Transverse colon (tissue), 3 donors: ENCODE measurements around the gene CCN5.

Experiments
- CTCF ChIP-seq, 5 experiments: fragments of 200-600 bp in 3 of 5; fragments of 450-650 bp in 2 of 5; sonication (generic) in 3 of 5; IDR thresholded peaks; 1 replicate in 2 of 5; 2 replicates in 3 of 5; pipeline ENCODE4 v1.5.1; 2016 to 2017; ENCODE audit warnings: antibody characterized with exemption in 5 of 5, inconsistent platforms in 3 of 5, mild to moderate bottlenecking in 2 of 5, moderate library complexity in 1 of 5
- POLR2A ChIP-seq: fragments of 450-650 bp; IDR thresholded peaks from one replicate; pipeline ENCODE4 v1.6.1; 2016; ENCODE audit warnings: antibody characterized with exemption, mild to moderate bottlenecking, moderate library complexity

DNA sequence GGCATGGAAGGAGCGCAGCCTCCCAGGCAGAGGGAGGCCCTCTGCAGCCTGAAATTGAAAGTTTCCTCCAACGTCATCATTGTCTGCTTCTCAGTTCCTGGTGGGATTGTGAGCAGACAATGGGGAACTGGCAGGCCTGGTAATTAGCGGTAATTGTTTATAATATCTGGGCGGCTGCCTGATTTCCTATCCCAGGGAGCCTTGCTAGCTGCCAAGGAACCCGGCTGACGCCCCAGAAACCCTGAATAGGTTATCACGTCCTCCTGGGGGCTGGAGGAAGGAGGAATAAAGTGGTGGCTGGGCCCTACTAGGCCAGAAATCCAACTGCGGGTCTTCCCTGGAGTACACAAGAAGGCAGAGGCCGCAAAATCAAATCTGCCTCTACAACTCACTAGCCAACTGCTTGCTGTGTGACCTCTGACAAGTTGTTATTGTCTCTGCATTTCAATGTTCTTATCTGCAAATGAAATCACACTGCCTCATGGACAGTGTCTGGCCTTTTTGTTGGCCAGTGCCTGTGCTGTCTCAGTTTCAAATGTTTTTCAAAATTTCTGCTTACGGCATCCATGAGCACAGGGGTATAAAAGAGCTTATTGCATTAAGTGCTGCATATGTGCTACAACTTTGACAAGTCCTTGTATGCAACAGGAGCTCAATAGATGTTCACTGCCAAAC, 47.4 kb downstream of the CCN5 start:
- no peak for TF ChIP-seq POLR2A
- no peak for TF ChIP-seq CTCF (IDR thresholded peaks at IDR 0.05)
